Uterus (tissue), 4 donors: Measurements from ENCODE around the gene SLX4IP. TPM values are rescaled to one million over a fixed set of nuclear protein-coding genes. Genes with fewer than 3 reads are reported as not detected.

Experiments used
- DNase-seq, 2 donors: peaks; one replicate each; pipeline ENCODE4 v3.0.0-alpha.2; 2019 to 2020
- H3K27ac ChIP-seq, 2 donors: fragments of 200-600 bp; sonication (generic); 1 replicate in 1 of 2; 2 replicates in 1 of 2; pipeline ENCODE4 v1.5.1; 2016 to 2018
- H3K27me3 ChIP-seq, 2 donors: fragments of 200-600 bp; sonication (generic); one replicate each; pipeline ENCODE4 v1.5.1; 2018 to 2019; ENCODE audit warnings: control low read depth in 1 of 2
- H3K36me3 ChIP-seq, 2 donors: fragments of 200-600 bp; sonication (generic); one replicate each; pipeline ENCODE4 v1.5.1; 2019; ENCODE audit warnings: control low read depth in 1 of 2
- H3K4me1 ChIP-seq, 2 donors: fragments of 200-600 bp; sonication (generic); one replicate each; pipeline ENCODE4 v1.5.1; 2018 to 2019; ENCODE audit warnings: control low read depth in 1 of 2
- H3K4me3 ChIP-seq, 2 donors: fragments of 200-600 bp; sonication (generic); 1 replicate in 1 of 2; 2 replicates in 1 of 2; pipeline ENCODE4 v1.5.1; 2018 to 2019; ENCODE audit warnings: mild to moderate bottlenecking in 1 of 2
- H3K9me3 ChIP-seq, 2 donors: fragments of 200-600 bp; sonication (generic); one replicate each; pipeline ENCODE4 v1.5.1; 2019; ENCODE audit warnings: control low read depth in 1 of 2
- POLR2A ChIP-seq, 2 donors: fragments of 450-650 bp; IDR thresholded peaks; one replicate each; pipeline ENCODE4 v1.6.1; 2016; ENCODE audit warnings: antibody characterized with exemption in 2 of 2, mild to moderate bottlenecking in 1 of 2, moderate library complexity in 1 of 2
- intact Hi-C: fragments of 100-400 bp; cut with DNase I; formaldehyde crosslinking; loops from one replicate; pipeline ENCODE4 v1.15.1; 2023; ENCODE audit warnings: low total_unique reads
- total RNA-seq, 4 donors: library from RNA; depleted of rRNA in 3 of 4; stranded (reverse); fragments of >200 nt in 3 of 4; gene quantifications; one replicate each; pipeline versions ENCODE4 v1.1.0 to v1.2.4, GENCODE V29; 2014 to 2023
- TF ChIP-seq, protein P1 (sequence below), 4 experiments: fragments of 200-600 bp in 2 of 4; fragments of 450-650 bp in 2 of 4; sonication (generic) in 2 of 4; IDR thresholded peaks; one replicate each; pipeline ENCODE4 v1.5.1; 2016 to 2019; ENCODE audit warnings: antibody characterized with exemption in 4 of 4, mild to moderate bottlenecking in 2 of 4, moderate library complexity in 1 of 4
- donor health status: DM: yes; HTN: yes; CAD: no.

Gene SLX4IP
- total RNA-seq, 4 donors from 2014 or later = 0.51 to 7.1 (median 2.0) TPM

DNA sequence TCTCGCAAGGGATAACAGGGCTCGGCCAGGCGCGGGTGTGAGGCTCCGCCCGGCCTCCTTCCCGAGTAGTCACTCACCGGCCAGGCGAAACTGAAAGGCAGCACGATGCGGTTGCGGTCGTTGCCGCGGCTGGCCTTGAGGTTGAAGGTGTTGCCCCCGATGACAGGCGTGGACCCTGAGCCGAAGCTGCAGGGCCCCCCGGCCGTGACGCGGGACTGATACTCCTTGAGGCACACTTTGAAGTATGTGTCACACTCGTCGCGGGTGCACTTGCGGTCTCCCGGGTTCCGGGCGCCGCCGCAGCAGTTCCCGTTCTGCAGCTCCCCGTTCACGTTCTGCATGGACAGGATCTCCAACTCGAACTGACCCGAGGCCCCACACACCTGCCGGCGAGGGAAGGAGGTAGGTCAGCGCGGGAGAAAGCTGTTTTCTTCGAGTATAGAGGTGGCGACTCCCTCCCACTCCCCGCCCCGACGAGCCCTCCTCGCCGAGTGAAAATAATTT lies 237.6 kb downstream of the SLX4IP start:
- DNase-seq = peak; percentile 57 to 59
- intact Hi-C loops = loop anchor here (10.0 kb wide), 2 partner anchors 238 to 602 kb away; partner anchors contain the start of genes MKKS and SLX4IP
- Histone ChIP-seq H3K4me3 (peak overlapping the region; percentile 72 to 88), H3K27me3 (no peaks in the 10 kb centered on the region), H3K27ac (peak overlapping the region; percentile 99 to 100), H3K9me3 (no peaks in the 10 kb centered on the region), H3K4me1 (no peaks in the 10 kb centered on the region), H3K36me3 (no peaks in the 10 kb centered on the region)
- TF ChIP-seq, protein P1, sequence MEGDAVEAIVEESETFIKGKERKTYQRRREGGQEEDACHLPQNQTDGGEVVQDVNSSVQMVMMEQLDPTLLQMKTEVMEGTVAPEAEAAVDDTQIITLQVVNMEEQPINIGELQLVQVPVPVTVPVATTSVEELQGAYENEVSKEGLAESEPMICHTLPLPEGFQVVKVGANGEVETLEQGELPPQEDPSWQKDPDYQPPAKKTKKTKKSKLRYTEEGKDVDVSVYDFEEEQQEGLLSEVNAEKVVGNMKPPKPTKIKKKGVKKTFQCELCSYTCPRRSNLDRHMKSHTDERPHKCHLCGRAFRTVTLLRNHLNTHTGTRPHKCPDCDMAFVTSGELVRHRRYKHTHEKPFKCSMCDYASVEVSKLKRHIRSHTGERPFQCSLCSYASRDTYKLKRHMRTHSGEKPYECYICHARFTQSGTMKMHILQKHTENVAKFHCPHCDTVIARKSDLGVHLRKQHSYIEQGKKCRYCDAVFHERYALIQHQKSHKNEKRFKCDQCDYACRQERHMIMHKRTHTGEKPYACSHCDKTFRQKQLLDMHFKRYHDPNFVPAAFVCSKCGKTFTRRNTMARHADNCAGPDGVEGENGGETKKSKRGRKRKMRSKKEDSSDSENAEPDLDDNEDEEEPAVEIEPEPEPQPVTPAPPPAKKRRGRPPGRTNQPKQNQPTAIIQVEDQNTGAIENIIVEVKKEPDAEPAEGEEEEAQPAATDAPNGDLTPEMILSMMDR (IDR thresholded peaks at IDR 0.05) = no peak
- TF ChIP-seq POLR2A (IDR thresholded peaks at IDR 0.05) = no peak

DNA sequence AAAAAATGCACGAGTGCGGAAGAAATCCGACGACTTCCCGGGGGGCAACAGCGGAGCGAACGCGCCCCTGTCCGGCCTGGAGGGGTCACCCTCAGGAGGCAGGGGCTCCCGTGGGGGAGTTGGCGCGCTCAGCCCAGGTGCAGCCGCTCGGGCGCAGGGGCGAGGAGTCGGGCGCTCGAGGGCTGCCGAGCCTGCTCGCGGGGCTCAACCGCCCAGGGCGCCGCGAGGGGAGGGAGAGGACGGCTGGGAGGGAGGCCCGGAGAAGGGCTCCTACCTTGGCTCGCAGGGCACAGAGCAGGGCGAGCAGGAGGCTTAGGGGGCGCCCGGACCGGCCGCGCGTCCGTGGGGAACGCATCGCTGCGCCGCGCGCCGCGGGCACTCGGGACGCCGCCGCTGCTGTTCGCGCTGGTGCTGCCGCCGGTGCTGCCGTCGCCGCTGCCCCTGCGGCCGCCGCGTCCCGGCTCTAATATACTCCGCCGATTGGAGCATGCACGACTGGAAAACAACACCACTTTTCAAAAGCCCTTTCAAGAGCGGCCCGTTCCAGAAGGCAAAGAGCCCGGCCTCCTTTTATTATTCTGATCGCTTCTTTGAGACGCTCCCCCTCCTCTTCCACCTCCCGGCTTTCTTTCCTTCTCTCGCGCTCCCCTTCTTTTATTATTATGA lies 238.2 kb downstream of the SLX4IP start:
- H3K4me3 ChIP-seq = peak overlapping the region; percentile 72 to 88
- H3K4me1 ChIP-seq = no peaks in the 10 kb centered on the region
- no peaks in the 10 kb centered on the region for H3K9me3 ChIP-seq
- H3K36me3 ChIP-seq = no peaks in the 10 kb centered on the region
- peak in 1 of 2 donors; percentile 40 for DNase-seq
- H3K27me3 ChIP-seq = no peaks in the 10 kb centered on the region
- peak overlapping the region; percentile 99 to 100 for H3K27ac ChIP-seq
- TF ChIP-seq POLR2A (IDR thresholded peaks at IDR 0.05) = no peak
- intact Hi-C loops = loop anchor here (10.0 kb wide), 2 partner anchors 239 to 601 kb away; partner anchors contain the start of genes MKKS and SLX4IP

DNA sequence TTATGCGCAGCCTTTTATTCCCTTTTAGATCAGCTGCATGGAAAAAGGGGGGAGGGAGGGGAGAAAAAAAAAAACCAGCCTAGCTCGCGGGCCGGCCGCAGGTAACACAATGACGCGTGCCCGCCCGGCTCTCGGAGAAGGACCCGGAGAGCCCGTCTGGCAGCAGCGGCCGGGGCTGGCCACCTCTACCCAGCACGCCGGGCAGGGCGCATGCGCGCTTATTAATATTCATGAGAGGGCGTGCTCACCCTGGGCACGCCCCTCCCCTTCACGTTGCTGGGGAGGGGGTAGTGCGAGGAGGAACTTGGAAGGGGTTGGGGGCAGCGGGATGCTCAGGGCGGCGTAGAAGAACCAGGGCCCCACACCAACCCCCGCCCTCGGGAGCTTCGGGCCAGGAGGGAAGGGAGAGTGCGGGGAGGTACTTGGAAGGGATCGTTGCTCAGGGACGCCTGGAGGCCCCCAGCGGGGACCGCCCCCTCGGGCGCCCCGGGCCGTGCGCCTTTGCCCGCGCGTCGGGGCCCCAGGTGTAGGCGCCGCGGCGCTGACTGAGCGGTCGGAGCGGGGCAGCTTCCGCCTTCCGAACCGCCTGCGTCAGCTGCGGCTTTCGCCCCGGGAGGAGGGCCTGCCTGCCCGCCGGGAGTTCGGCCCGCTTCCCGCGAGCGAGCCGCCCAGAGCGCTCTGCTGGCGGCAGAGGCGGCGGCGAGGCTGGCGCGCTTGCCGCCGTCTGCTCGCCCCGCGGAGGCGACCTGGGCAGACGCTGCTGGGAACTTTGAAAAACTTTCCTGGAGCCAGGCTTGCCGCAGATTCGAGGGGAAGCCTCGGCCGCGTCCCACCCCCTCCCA lies 239.0 kb downstream of the SLX4IP start, which contains the start of gene JAG1:
Gene JAG1, minus strand, starts transcription at position 158 of the 842 bp plus-strand sequence. CDS start 469 bp downstream, outside the sequence.
- intact Hi-C loops = loop anchor here (10.0 kb wide), 2 partner anchors 239 to 601 kb away; partner anchors contain the start of genes MKKS and SLX4IP
- Histone ChIP-seq H3K27me3 (no peaks in the 10 kb centered on the region), H3K4me3 (peak within 1 kb of the TSS; percentile 72 to 88), H3K27ac (peak within 1 kb of the TSS; percentile 99 to 100), H3K36me3 (no peaks in the 10 kb centered on the region), H3K4me1 (no peaks in the 10 kb centered on the region), H3K9me3 (no peaks in the 10 kb centered on the region)
- TF ChIP-seq POLR2A (IDR thresholded peaks at IDR 0.05) = peak; percentile 86 to 92
- TF ChIP-seq, protein P1 (IDR thresholded peaks at IDR 0.05) = peak in 1 of 4 experiments; percentile 9
- DNase-seq = peak; percentile 93 to 97

DNA sequence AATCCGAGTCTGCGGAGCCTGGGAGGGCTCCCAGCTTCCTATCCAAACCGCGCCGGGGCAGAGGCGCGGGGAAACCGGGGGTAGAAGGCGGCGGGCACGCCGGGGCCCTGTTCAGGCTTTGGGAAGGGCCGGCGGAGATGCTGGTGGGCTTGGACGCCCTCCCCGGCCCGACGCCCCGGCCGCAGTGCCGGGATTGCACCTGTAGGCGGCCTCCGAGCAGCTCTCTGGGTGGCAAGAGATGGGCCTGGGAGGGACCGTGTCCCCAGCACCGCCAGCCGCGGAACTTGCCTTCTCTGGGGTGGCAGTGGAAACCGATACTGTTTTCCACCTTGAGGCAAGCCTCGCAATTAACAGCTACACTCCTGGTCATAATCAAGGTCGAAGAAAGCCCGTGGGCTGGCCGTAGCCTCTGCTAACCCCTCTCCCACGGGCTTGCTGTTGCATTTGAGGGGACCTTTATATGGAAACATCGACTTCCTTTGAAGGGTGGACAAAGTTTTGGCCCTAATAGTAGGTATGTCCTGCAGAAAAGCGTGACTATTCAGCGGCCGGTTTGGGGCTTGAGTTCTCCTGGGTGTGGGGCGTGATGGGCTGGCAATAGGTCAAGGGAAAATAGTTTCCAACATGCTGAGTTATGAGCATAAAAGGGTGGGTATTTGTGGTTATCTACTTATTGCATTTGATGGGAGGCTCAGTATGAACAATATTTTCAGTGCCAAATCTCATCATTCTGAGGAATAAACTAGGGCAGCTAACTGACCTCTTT lies 239.8 kb downstream of the SLX4IP start:
- H3K36me3 ChIP-seq = no peaks in the 10 kb centered on the region
- H3K27ac ChIP-seq = peak overlapping the region; percentile 99 to 100
- H3K4me3 ChIP-seq = peak overlapping the region; percentile 72 to 88
- TF ChIP-seq, protein P1 (IDR thresholded peaks at IDR 0.05) = peak; percentile 83 to 92 (median 90)
- no peak for TF ChIP-seq POLR2A (IDR thresholded peaks at IDR 0.05)
- DNase-seq = peak; percentile 74 to 82
- no peaks in the 10 kb centered on the region for H3K9me3 ChIP-seq
- no peaks in the 10 kb centered on the region for H3K27me3 ChIP-seq
- no peaks in the 10 kb centered on the region for H3K4me1 ChIP-seq
- intact Hi-C loops = loop anchor here (10.0 kb wide), 2 partner anchors 240 to 600 kb away; partner anchors contain the start of genes MKKS and SLX4IP

DNA sequence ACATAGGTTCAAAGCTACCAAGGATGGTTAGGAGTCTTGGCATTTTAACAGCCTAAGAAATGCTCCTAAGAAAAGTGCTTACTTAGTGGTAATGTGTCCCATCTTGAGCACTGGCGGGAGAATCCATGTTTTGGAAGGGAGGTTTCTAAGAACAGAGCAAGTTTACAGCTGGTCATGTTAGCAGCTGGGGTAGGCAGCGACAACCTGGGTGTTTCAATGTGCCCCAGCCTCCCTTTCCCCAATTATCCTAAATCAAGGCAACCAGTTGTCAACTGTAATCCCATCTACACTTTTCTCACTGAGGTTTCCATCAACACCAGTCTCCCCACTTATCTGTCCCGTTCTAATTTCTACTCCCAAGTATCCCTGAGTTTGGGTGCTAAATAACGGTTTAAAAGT lies 240.3 kb downstream of the SLX4IP start:
- intact Hi-C loops = loop anchor here (10.0 kb wide), 2 partner anchors 241 to 599 kb away; partner anchors contain the start of genes MKKS and SLX4IP
- H3K27ac ChIP-seq = peak overlapping the region; percentile 99 to 100
- H3K4me1 ChIP-seq = no peaks in the 10 kb centered on the region

More for the DNA sequence above, 240.3 kb downstream of the SLX4IP start:
- Histone ChIP-seq H3K27me3 (no peaks in the 10 kb centered on the region), H3K9me3 (no peaks in the 10 kb centered on the region), H3K36me3 (no peaks in the 10 kb centered on the region), H3K4me3 (peak overlapping the region; percentile 72 to 88)
- no peak for DNase-seq
- no peak for TF ChIP-seq POLR2A (IDR thresholded peaks at IDR 0.05)
- TF ChIP-seq, protein P1 (IDR thresholded peaks at IDR 0.05) = no peak
